Measurements from ENCODE around the gene PCMT1. TPM values are rescaled to one million over a fixed set of nuclear protein-coding genes. Genes with fewer than 3 reads are reported as not detected.

The PCMT1 gene
- total RNA-seq, 1 donor from 2014 or later, result 63.1 TPM

DNA sequence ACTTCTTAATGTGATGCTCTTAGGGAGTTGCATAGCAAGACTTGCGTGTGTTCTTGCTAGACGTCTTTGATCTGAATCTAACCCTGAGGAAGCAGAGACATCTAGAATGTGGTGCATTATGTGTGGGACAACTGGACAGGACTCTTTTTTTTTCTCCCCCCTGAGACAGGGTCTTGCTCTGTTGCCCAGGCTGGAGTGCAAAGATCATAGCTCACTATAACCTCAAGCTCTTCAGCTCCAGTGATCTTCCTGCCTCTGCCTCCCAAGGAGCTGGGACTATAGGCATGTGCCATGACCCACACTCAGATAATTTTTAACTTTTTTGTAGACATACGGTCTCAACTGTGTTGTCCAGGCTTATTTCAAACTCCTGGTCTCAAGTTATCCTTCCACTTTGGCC lies 34.0 kb downstream of the PCMT1 start:
- H3K36me3 Mint-ChIP-seq (ENCODE audit: insufficient read depth), result peaks cover 19% of the 10 kb centered on the region
- no peaks in the 10 kb centered on the region for H3K27me3 Mint-ChIP-seq
- no peak for DNase-seq (ENCODE audit: low spot score, unreplicated experiment)
- H3K4me3 Mint-ChIP-seq (ENCODE audit: low read depth), result no peak overlapping the region
- no peak overlapping the region for H3K27ac Mint-ChIP-seq
- peaks cover 2% of the 10 kb centered on the region for H3K9me3 Mint-ChIP-seq (ENCODE audit: low read depth)
- TF ChIP-seq, protein P1, sequence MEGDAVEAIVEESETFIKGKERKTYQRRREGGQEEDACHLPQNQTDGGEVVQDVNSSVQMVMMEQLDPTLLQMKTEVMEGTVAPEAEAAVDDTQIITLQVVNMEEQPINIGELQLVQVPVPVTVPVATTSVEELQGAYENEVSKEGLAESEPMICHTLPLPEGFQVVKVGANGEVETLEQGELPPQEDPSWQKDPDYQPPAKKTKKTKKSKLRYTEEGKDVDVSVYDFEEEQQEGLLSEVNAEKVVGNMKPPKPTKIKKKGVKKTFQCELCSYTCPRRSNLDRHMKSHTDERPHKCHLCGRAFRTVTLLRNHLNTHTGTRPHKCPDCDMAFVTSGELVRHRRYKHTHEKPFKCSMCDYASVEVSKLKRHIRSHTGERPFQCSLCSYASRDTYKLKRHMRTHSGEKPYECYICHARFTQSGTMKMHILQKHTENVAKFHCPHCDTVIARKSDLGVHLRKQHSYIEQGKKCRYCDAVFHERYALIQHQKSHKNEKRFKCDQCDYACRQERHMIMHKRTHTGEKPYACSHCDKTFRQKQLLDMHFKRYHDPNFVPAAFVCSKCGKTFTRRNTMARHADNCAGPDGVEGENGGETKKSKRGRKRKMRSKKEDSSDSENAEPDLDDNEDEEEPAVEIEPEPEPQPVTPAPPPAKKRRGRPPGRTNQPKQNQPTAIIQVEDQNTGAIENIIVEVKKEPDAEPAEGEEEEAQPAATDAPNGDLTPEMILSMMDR (IDR thresholded peaks at IDR 0.05; ENCODE audit: unreplicated experiment), result no peak
- no peaks in the 10 kb centered on the region for H3K4me1 Mint-ChIP-seq (ENCODE audit: low read depth)

DNA sequence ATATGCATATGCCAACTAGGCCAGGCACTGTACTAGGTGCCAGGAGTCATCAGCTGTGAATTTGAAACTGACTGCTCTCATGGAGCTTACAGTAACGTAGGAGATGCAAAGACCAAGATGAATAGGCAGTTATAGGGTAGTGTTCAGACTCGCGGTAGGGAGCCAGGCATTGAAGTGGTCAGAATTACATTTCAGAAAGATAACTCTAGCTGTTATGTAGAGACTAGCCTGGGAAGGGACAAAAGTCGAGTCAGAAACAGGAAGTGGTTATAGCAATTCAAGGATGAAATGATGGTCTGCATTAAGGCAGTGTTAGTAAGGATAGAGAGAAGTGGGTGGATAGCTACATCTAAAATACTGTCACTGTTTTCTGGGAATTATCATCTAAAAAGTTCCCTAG lies 56.6 kb downstream of the PCMT1 start:
- H3K27ac Mint-ChIP-seq, result no peak overlapping the region
- no peak overlapping the region for H3K4me3 Mint-ChIP-seq (ENCODE audit: low read depth)
- no peaks in the 10 kb centered on the region for H3K27me3 Mint-ChIP-seq
- H3K36me3 Mint-ChIP-seq (ENCODE audit: insufficient read depth), result peaks cover 3% of the 10 kb centered on the region
- H3K4me1 Mint-ChIP-seq (ENCODE audit: low read depth), result no peaks in the 10 kb centered on the region
- no peak for DNase-seq (ENCODE audit: low spot score, unreplicated experiment)
- H3K9me3 Mint-ChIP-seq (ENCODE audit: low read depth), result no peaks in the 10 kb centered on the region
- TF ChIP-seq, protein P1 (IDR thresholded peaks at IDR 0.05; ENCODE audit: unreplicated experiment), result no peak

DNA sequence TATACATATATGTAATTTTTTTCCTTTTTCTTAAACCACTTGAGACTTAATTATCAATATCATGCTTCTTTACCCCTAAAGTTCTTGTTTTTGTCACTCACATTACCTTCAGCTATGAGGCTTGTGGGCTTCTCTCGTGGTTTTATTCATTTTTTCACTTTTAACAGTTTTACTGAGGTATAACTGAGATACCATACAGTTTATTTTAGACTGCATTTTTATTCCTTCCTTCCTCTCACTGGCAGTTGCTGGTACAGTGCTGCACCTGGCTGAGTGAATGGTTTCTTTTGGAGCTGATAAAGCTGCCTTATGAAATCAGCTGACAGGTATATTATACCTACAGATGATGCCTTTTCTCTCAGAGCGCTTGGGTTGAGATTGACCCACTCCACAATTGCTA lies 60.3 kb downstream of the PCMT1 start:
- H3K4me3 Mint-ChIP-seq (ENCODE audit: low read depth), result no peak overlapping the region
- no peaks in the 10 kb centered on the region for H3K9me3 Mint-ChIP-seq (ENCODE audit: low read depth)
- H3K27ac Mint-ChIP-seq, result no peak overlapping the region
- TF ChIP-seq, protein P1 (IDR thresholded peaks at IDR 0.05; ENCODE audit: unreplicated experiment), result no peak
- DNase-seq (ENCODE audit: low spot score, unreplicated experiment), result no peak
- no peaks in the 10 kb centered on the region for H3K27me3 Mint-ChIP-seq
- H3K4me1 Mint-ChIP-seq (ENCODE audit: low read depth), result no peaks in the 10 kb centered on the region
- H3K36me3 Mint-ChIP-seq (ENCODE audit: insufficient read depth), result peaks cover 11% of the 10 kb centered on the region

DNA sequence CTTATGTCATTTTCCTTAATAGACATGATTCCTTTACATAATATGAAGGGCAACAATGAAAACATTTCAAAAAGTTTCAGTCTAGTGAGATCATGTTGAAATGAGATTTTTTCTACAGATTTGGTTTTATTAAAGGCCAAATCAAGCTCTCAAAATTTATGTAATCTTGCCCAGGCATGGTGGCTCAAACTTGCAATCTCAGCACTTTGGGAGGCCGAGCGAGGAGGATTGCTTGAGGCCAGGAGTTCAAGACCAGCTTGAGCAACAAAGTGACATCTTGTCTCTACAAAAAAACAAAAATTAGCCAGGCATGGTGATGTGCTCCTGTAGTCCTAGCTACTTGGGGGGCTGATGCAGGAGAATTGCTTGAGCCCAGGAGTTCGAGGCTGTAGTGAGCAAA lies 63.8 kb downstream of the PCMT1 start:
- DNase-seq (ENCODE audit: low spot score, unreplicated experiment), result no peak
- Mint-ChIP-seq H3K27ac (no peak overlapping the region), H3K27me3 (no peaks in the 10 kb centered on the region), H3K9me3 (ENCODE audit: low read depth) (no peaks in the 10 kb centered on the region), H3K4me3 (ENCODE audit: low read depth) (no peak overlapping the region), H3K4me1 (ENCODE audit: low read depth) (no peaks in the 10 kb centered on the region), H3K36me3 (ENCODE audit: insufficient read depth) (peaks cover 9% of the 10 kb centered on the region)
- TF ChIP-seq, protein P1 (IDR thresholded peaks at IDR 0.05; ENCODE audit: unreplicated experiment), result no peak

DNA sequence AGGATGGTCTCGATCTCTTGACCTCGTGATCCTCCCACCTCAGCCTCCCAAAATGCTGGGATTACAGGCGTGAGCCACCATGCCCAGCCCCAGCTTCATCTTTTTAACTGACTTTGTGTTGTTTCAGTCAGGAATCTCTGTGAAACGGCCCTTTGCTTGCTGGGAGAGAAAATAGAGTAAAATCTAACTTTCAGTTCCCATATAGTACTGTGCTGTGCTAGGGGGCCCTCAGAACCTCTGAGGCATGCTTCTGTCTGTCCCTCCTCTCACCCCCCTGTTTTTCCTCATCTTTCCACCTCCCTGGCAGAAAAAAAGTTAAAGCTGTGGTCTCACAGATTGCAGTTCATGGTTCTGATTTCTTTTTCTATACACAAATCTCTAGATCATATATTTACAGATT lies 66.2 kb downstream of the PCMT1 start:
- Mint-ChIP-seq H3K27me3 (no peaks in the 10 kb centered on the region), H3K4me1 (ENCODE audit: low read depth) (no peaks in the 10 kb centered on the region), H3K9me3 (ENCODE audit: low read depth) (no peaks in the 10 kb centered on the region), H3K27ac (no peak overlapping the region), H3K4me3 (ENCODE audit: low read depth) (no peak overlapping the region), H3K36me3 (ENCODE audit: insufficient read depth) (peaks cover 11% of the 10 kb centered on the region)
- TF ChIP-seq, protein P1 (IDR thresholded peaks at IDR 0.05; ENCODE audit: unreplicated experiment), result no peak
- no peak for DNase-seq (ENCODE audit: low spot score, unreplicated experiment)

Measured in progenitor cell of endocrine pancreas (in vitro differentiated cells).